ENCODE results near the gene ORMDL2.

Gene ORMDL2

GRCh38 chr12:55817345-55818139 is at the start of gene ORMDL2, which contains the start of gene SARNP:
TSS of gene ORMDL2 (plus strand) at chr12:55818041. CDS start at chr12:55819000, 959 bp downstream.
TSS of gene SARNP (minus strand) at chr12:55817724. CDS start at chr12:55817701, 23 bp downstream.
- TF ChIP-seq CTCF (conservative IDR thresholded peaks at IDR 0.05): no peak
- H3K27ac ChIP-seq: peak within 1 kb of the TSS; percentile 91

GRCh38 chr12:55771736-55772135 is 46.1 kb upstream of the ORMDL2 start:
- H3K27ac ChIP-seq: no peak overlapping the region
- TF ChIP-seq CTCF (conservative IDR thresholded peaks at IDR 0.05): no peak

- no peak for TF ChIP-seq CTCF (conservative IDR thresholded peaks at IDR 0.05)
- H3K27ac ChIP-seq: no peak overlapping the region
Measured at GRCh38 chr12:55777856-55778255, 40.0 kb upstream of the ORMDL2 start.

GRCh38 chr12:55780685-55781084 is 37.2 kb upstream of the ORMDL2 start:
- TF ChIP-seq CTCF (conservative IDR thresholded peaks at IDR 0.05): no peak

GRCh38 chr12:55788546-55788945 is 29.3 kb upstream of the ORMDL2 start:
- no peak for TF ChIP-seq CTCF (conservative IDR thresholded peaks at IDR 0.05)
- no peak overlapping the region for H3K27ac ChIP-seq

More at GRCh38 chr12:55780685-55781084, 37.2 kb upstream of the ORMDL2 start:
- no peak overlapping the region for H3K27ac ChIP-seq

- no peak for TF ChIP-seq CTCF (conservative IDR thresholded peaks at IDR 0.05)
- no peak overlapping the region for H3K27ac ChIP-seq
Measured at GRCh38 chr12:55789171-55789570, 28.7 kb upstream of the ORMDL2 start.

- no peak overlapping the region for H3K27ac ChIP-seq
- no peak for TF ChIP-seq CTCF (conservative IDR thresholded peaks at IDR 0.05)
Measured at GRCh38 chr12:55789893-55790292, 27.9 kb upstream of the ORMDL2 start.

Measured in VCaP (cell line).